ENCODE data around the gene TTC16.

- no peak for TF ChIP-seq EZH2 (IDR thresholded peaks at IDR 0.05; ENCODE audit: borderline replicate concordance, insufficient read depth, low read length, poor library complexity, severe bottlenecking)
- no peak for TF ChIP-seq CTCF (IDR thresholded peaks at IDR 0.05; ENCODE audit: poor library complexity, severe bottlenecking)
- no peak for TF ChIP-seq EP300 (conservative IDR thresholded peaks at IDR 0.05; ENCODE audit: poor library complexity, severe bottlenecking)
- no peak for TF ChIP-seq POLR2AphosphoS5 (IDR thresholded peaks at IDR 0.05)
- no peak for TF ChIP-seq RAD21 (conservative IDR thresholded peaks at IDR 0.05)
- TF ChIP-seq TAF1 (IDR thresholded peaks at IDR 0.05; ENCODE audit: low read depth): no peak
Measured at GRCh38 chr9:127710204-127710783, 5.6 kb upstream of the TTC16 start.

Data from neural cell (in vitro differentiated cells).